Measurements from ENCODE around the gene KDM2A. TPM values are rescaled to one million over a fixed set of nuclear protein-coding genes. Genes with fewer than 3 reads are reported as not detected.

The KDM2A gene
- 121 TPM for total RNA-seq

GRCh38 chr11:67118801-67119584 lies at the start of gene KDM2A:
Gene KDM2A, plus strand, starts transcription at chr11:67119263. Its CDS starts 2,054 bp downstream, at chr11:67121317.

GRCh38 chr11:67266449-67267187 lies 147.6 kb downstream of the KDM2A start, which contains the start of gene GRK2:
Gene GRK2, plus strand, starts transcription at chr11:67266473. Its CDS starts 227 bp downstream, at chr11:67266700.

GRCh38 chr11:67289226-67289650 lies 170.2 kb downstream of the KDM2A start, which contains the start of gene ANKRD13D:
Gene ANKRD13D, plus strand, starts transcription at chr11:67289303. Its CDS starts 158 bp downstream, at chr11:67289461.

GRCh38 chr11:67303132-67303834 lies 184.2 kb downstream of the KDM2A start, which contains the start of gene SSH3:
Gene SSH3, plus strand, starts transcription at chr11:67303530. Its CDS starts 96 bp downstream, at chr11:67303626.

Other genes starting within 250 kb of the KDM2A start
- 16.8 TPM for gene PC, start 160.9 kb upstream of the KDM2A start, total RNA-seq
- gene C11orf86, start 144.0 kb upstream of the KDM2A start, total RNA-seq = not detected
- 0.27 TPM for gene SYT12, start 96.1 kb upstream of the KDM2A start, total RNA-seq
- 8.1 TPM for gene RHOD, start 62.4 kb upstream of the KDM2A start, total RNA-seq
- 36.3 TPM for gene GRK2, start 147.2 kb downstream of the KDM2A start, total RNA-seq
- gene ANKRD13D, start 170.0 kb downstream of the KDM2A start, total RNA-seq = 46.7 TPM
- 29.1 TPM for gene SSH3, start 184.3 kb downstream of the KDM2A start, total RNA-seq
- 11.1 TPM for gene POLD4, start 234.3 kb downstream of the KDM2A start, total RNA-seq

Data from camera-type eye (tissue), 1 donor.